Suprapubic skin (tissue), 4 donors: ENCODE results near the gene ARMC12.

Source experiments
- CTCF ChIP-seq, 2 donors: fragments of 200-600 bp in 1 of 2; fragments of 450-650 bp in 1 of 2; sonication (generic) in 1 of 2; IDR thresholded peaks; one replicate each; pipeline ENCODE4 v1.5.1; 2016 to 2019; ENCODE audit warnings: antibody characterized with exemption in 2 of 2, mild to moderate bottlenecking in 1 of 2, moderate library complexity in 1 of 2
- POLR2A ChIP-seq, 2 donors: fragments of 450-650 bp; IDR thresholded peaks; one replicate each; pipeline ENCODE4 v1.6.1; 2017; ENCODE audit warnings: antibody characterized with exemption in 2 of 2, mild to moderate bottlenecking in 2 of 2, moderate library complexity in 2 of 2
- POLR2AphosphoS5 ChIP-seq, 3 donors: sonication (generic); formaldehyde crosslinking; IDR thresholded peaks; one replicate each; pipeline ENCODE4 v1.6.1; 2017; ENCODE audit warnings: antibody characterized with exemption in 3 of 3

DNA sequence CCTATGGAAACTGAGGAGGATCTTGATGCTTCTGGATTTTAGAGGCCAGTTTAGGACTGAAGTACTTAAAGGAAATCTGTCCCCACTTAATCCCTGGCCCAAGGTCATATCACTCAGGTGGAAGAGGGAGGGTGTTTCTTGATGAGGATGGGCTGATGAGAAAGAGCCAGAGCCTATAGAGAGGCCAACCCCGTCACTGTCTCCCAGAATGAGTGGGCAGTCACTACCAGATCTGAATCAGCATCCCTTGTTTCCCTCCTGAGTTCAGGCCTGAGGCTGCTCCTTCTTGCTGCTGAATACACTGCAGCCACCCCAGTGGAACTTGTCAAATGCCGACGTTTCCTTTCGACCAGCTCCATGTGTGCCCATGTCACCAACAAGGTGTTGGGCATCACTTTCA lies 14.8 kb downstream of the ARMC12 start:
- no peak for TF ChIP-seq CTCF (IDR thresholded peaks at IDR 0.05)
- no peak for TF ChIP-seq POLR2A (IDR thresholded peaks at IDR 0.05)
- TF ChIP-seq POLR2AphosphoS5 (IDR thresholded peaks at IDR 0.05): no peak
